Measurements from ENCODE around the gene E4F1. TPM values are rescaled to one million over a fixed set of nuclear protein-coding genes. Genes with fewer than 3 reads are reported as not detected.

Gene E4F1
- total RNA-seq, 1 donor from 2014 or later = 13.5 TPM

DNA sequence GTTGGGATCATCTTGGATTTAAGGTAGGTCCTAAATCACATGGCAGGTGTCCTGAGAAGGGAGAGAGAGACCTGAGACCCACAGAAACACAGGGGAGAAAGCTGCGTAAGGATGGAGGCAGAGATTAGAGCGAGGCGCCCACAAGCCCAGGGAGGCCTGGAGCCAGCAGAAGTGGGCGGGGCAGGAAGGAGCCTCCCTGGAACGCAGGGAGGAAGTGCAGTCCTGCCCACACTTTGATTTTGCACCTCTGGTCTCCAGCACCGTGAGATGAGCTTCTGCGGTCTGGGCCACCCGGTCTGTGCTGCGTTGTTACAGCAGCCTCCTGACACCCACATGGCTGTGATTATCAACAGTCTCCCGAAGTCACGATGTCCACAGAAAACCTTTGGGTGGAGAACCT, 19.2 kb downstream of the E4F1 start:
- intact Hi-C loops (cut with micrococcal nuclease) = loop anchor here (10.0 kb wide), 1 partner anchor 168 kb away; no protein-coding TSS in a partner anchor
- H3K36me3 ChIP-seq = peaks cover 68% of the 10 kb centered on the region

GRCh38 chr16:2243031-2243528, 19.7 kb downstream of the E4F1 start:
- TF ChIP-seq, protein P1, sequence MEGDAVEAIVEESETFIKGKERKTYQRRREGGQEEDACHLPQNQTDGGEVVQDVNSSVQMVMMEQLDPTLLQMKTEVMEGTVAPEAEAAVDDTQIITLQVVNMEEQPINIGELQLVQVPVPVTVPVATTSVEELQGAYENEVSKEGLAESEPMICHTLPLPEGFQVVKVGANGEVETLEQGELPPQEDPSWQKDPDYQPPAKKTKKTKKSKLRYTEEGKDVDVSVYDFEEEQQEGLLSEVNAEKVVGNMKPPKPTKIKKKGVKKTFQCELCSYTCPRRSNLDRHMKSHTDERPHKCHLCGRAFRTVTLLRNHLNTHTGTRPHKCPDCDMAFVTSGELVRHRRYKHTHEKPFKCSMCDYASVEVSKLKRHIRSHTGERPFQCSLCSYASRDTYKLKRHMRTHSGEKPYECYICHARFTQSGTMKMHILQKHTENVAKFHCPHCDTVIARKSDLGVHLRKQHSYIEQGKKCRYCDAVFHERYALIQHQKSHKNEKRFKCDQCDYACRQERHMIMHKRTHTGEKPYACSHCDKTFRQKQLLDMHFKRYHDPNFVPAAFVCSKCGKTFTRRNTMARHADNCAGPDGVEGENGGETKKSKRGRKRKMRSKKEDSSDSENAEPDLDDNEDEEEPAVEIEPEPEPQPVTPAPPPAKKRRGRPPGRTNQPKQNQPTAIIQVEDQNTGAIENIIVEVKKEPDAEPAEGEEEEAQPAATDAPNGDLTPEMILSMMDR (IDR thresholded peaks at IDR 0.05; ENCODE audit: borderline replicate concordance) = no peak
- intact Hi-C loops (cut with micrococcal nuclease) = loop anchor here (10.0 kb wide), 1 partner anchor 168 kb away; no protein-coding TSS in a partner anchor
- Histone ChIP-seq H3K27me3 (ENCODE audit: low read depth) (no peaks in the 10 kb centered on the region), H3K36me3 (peaks cover 68% of the 10 kb centered on the region), H3K9me3 (replicated peaks) (no peaks in the 10 kb centered on the region), H3K4me3 (no peak overlapping the region), H3K4me1 (peaks cover 9% of the 10 kb centered on the region), H3K27ac (replicated peaks) (no peak overlapping the region)
- no peak for DNase-seq

More for the DNA sequence above, 19.2 kb downstream of the E4F1 start:
- H3K4me1 ChIP-seq = peaks cover 14% of the 10 kb centered on the region
- TF ChIP-seq, protein P1 (IDR thresholded peaks at IDR 0.05; ENCODE audit: borderline replicate concordance) = no peak
- H3K4me3 ChIP-seq = no peak overlapping the region
- no peak for DNase-seq
- H3K9me3 ChIP-seq (replicated peaks) = no peaks in the 10 kb centered on the region
- no peak overlapping the region for H3K27ac ChIP-seq (replicated peaks)
- peaks cover 2% of the 10 kb centered on the region for H3K27me3 ChIP-seq (ENCODE audit: low read depth)

DNA sequence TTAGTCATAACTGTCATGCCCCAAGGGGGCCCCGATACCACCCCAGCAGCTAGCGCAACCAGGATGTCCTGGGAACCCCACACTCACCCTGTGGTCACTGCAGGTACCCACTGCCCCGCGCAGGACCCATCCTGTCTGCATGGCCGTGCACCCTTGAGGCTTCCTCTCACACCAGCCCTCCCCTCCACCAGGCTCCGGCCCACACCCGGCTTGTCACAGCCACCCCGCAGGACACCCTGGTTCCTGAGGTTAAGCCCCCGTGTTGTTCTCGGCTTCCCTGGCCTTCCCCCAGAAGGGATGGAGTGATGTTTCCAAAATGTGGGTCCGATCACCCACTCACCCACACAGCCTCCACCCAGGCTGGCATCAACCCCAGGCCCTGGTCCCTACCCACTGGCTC, 20.4 kb downstream of the E4F1 start:
- H3K4me3 ChIP-seq = no peak overlapping the region
- H3K27ac ChIP-seq (replicated peaks) = no peak overlapping the region
- peaks cover 75% of the 10 kb centered on the region for H3K36me3 ChIP-seq
- intact Hi-C loops (cut with micrococcal nuclease) = loop anchor here (10.0 kb wide), 1 partner anchor 169 kb away; no protein-coding TSS in a partner anchor
- no peak for DNase-seq
- H3K27me3 ChIP-seq (ENCODE audit: low read depth) = no peaks in the 10 kb centered on the region
- peaks cover 7% of the 10 kb centered on the region for H3K4me1 ChIP-seq
- TF ChIP-seq, protein P1 (IDR thresholded peaks at IDR 0.05; ENCODE audit: borderline replicate concordance) = no peak
- H3K9me3 ChIP-seq (replicated peaks) = no peaks in the 10 kb centered on the region

DNA sequence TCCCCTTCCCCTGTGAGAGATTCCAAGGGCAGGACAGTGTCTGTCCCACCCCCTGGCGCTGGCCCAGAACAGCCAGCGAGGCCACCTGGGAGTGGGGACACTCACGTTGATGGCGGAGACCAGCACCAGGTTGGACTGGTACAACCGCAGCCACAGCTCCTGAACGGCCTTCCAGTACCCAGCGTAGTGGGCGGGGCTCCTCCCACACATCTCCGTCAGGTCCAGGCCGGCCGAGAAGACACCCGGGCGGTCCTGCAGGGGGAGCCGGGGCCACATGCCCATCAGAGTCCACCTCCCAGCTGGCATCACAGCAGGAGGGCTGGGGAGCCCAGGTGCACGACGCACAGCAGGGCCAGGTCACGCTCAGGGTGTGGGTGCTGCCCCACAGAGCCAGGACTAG, 20.9 kb downstream of the E4F1 start:
- Histone ChIP-seq H3K27ac (replicated peaks) (no peak overlapping the region), H3K9me3 (replicated peaks) (no peaks in the 10 kb centered on the region), H3K4me3 (no peak overlapping the region), H3K36me3 (peaks cover 77% of the 10 kb centered on the region), H3K27me3 (ENCODE audit: low read depth) (no peaks in the 10 kb centered on the region), H3K4me1 (peaks cover 10% of the 10 kb centered on the region)
- DNase-seq = no peak
- TF ChIP-seq, protein P1 (IDR thresholded peaks at IDR 0.05; ENCODE audit: borderline replicate concordance) = no peak
- intact Hi-C loops (cut with micrococcal nuclease) = loop anchor here (10.0 kb wide), 1 partner anchor 170 kb away; no protein-coding TSS in a partner anchor

DNA sequence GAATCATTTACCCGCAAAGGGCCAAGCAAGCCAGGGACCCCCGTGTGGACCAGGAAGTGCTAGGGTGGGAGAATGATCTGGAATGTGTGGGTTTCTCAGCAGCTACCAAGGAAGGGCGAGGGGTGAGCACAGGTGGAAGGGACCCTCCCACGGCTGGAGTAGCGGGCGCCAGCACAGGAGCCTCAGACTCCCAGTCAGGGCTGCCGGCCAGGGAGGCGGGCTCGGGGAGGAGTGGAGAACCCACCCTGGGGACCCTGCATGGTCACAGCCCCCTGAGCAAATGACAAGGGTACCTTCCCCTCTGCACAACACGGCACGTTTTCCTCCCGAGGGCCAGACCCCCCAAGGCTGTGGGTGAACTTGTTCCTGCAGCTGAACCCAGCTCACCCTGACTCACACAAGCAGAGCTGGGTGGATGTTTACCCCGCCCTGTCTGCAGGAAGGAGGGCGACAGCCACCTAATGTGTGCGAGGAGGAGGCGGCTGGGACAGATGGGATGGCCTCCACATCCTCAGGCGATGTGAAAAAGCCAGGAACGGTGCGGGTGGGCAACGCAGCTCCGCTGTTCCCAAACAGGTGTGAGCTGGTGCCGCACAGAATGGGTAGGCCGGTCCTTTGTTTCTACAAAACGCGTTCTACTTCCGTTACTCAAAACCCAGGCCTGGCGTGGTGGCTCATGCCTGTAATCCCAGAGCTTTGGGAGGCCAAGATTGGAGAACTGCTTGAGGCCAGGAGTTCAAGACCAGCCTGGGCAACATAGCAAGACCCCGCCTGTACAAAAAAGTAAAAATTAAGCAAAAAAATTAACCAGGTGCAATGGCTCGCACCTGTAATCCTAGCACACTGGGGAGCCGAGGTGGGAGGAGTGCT, 21.8 kb downstream of the E4F1 start:
- Histone ChIP-seq H3K36me3 (peaks cover 72% of the 10 kb centered on the region), H3K27ac (replicated peaks) (no peak overlapping the region), H3K4me1 (peaks cover 19% of the 10 kb centered on the region), H3K27me3 (ENCODE audit: low read depth) (no peaks in the 10 kb centered on the region), H3K4me3 (no peak overlapping the region), H3K9me3 (replicated peaks) (no peaks in the 10 kb centered on the region)
- intact Hi-C loops (cut with micrococcal nuclease) = loop anchor here (10.0 kb wide), 1 partner anchor 170 kb away; no protein-coding TSS in a partner anchor
- DNase-seq = no peak
- TF ChIP-seq, protein P1 (IDR thresholded peaks at IDR 0.05; ENCODE audit: borderline replicate concordance) = no peak

All from left ventricle myocardium inferior (tissue), 1 donor.